Measurements from ENCODE around the gene GDA.

Gene GDA

DNA sequence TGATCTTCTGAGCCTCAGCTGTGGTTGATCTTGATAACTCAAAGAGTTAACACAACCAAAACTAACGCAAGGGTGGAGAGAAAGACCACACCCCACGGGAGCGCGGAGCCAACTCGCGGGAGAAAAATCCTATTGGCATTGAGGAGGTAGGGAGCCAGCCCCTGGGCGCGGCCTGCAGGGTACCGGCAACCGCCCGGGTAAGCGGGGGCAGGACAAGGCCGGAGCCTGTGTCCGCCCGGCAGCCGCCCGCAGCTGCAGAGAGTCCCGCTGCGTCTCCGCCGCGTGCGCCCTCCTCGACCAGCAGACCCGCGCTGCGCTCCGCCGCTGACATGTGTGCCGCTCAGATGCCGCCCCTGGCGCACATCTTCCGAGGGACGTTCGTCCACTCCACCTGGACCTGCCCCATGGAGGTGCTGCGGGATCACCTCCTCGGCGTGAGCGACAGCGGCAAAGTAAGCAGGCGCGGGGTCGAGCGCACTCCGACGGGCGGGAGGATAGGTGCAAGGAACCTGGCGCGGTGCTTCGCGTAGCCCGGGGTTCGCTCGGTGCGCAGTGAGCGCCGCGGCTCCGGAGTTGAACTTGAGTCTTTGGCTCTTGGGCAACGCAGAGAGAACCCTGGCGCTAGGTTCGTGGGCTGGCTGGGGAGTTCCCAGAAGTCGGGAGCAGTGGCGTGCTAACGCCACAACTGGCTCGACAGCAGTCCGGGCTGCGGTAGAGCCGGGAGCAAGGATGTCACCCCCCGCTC lies at the start of gene GDA:
Gene GDA, plus strand, starts transcription at position 210 of the 745 bp plus-strand sequence. Its CDS starts 120 bp downstream, at position 330.
- TF ChIP-seq POLR2A (IDR thresholded peaks at IDR 0.05; ENCODE audit: low read length) (no peak), GATA1 (IDR thresholded peaks at IDR 0.05; ENCODE audit: low read depth, low read length) (no peak)
- no peak for DNase-seq

GRCh38 chr9:72102520-72102919 lies 46.7 kb upstream of the GDA start:
- no peak for DNase-seq
- TF ChIP-seq GATA1 (IDR thresholded peaks at IDR 0.05; ENCODE audit: low read depth, low read length), result no peak
- TF ChIP-seq POLR2A (IDR thresholded peaks at IDR 0.05; ENCODE audit: low read length), result no peak

GRCh38 chr9:72113056-72113455 lies 36.2 kb upstream of the GDA start:
- no peak for DNase-seq
- TF ChIP-seq POLR2A (IDR thresholded peaks at IDR 0.05; ENCODE audit: low read length), result no peak
- no peak for TF ChIP-seq GATA1 (IDR thresholded peaks at IDR 0.05; ENCODE audit: low read depth, low read length)

DNA sequence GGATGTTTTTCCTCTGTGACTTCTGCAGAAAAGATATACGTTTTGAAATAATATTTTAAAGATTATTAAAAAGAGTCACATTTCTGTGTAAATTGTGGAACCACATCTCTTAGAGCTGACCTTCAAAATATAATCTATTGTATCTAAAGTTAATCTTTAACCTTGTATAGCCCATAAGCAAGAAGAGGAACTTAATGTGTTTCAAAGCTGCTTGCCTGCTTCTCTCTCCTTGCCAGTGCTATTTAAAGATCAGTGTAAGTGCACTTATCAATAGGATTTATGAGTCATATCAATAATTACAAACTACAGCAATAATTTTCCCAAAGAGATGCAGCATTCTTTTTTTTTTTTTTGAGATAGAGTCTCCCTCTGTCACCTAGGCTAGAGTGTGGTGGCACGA lies 29.4 kb upstream of the GDA start:
- no peak for TF ChIP-seq POLR2A (IDR thresholded peaks at IDR 0.05; ENCODE audit: low read length)
- no peak for TF ChIP-seq GATA1 (IDR thresholded peaks at IDR 0.05; ENCODE audit: low read depth, low read length)

DNA sequence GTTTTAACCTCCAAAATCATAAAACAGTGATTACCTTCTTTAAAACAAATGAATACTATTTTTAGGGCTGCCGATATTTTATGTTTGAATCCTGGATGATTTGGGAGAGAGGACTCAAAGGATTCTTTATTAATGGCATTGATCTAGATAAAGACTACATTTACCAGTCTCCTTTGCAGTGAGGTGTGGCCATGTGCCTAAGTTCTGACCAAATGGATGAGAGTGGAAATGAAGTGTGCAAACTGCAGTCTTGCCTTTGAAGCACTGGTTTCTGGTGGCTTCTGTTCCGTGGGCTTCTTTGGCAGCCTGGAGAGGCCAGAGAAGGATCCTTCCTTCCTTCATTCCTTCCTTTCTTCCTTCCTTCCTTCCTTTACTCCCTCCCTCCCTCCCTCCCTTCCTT lies 24.3 kb upstream of the GDA start:
- TF ChIP-seq POLR2A (IDR thresholded peaks at IDR 0.05; ENCODE audit: low read length) (no peak), GATA1 (IDR thresholded peaks at IDR 0.05; ENCODE audit: low read depth, low read length) (no peak)
- no peak for DNase-seq

More for the DNA sequence above, 29.4 kb upstream of the GDA start:
- no peak for DNase-seq

- no peak for DNase-seq
- TF ChIP-seq GATA1 (IDR thresholded peaks at IDR 0.05; ENCODE audit: low read depth, low read length), result no peak
- no peak for TF ChIP-seq POLR2A (IDR thresholded peaks at IDR 0.05; ENCODE audit: low read length)
Observed at GRCh38 chr9:72127753-72128152, 21.5 kb upstream of the GDA start.

DNA sequence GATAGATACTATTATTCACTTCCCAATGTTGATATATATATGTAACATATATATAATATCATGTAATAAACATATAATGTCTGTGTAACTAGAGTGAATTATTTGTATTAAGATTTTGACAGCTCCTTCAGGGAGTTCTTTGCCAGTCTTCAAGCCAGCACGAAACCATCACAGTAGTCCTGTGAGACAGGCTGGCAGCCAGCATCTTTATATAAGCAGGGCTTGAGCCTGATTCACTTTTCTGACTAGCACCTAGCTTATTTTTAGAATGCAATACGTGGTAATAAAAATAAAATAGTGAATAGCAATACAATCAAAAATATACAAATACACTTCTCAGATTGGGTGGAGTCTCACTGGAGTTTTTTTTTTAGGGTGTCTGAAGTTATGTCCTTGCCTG lies 20.7 kb upstream of the GDA start:
- TF ChIP-seq POLR2A (IDR thresholded peaks at IDR 0.05; ENCODE audit: low read length), result no peak
- TF ChIP-seq GATA1 (IDR thresholded peaks at IDR 0.05; ENCODE audit: low read depth, low read length), result no peak
- DNase-seq, result no peak

DNA sequence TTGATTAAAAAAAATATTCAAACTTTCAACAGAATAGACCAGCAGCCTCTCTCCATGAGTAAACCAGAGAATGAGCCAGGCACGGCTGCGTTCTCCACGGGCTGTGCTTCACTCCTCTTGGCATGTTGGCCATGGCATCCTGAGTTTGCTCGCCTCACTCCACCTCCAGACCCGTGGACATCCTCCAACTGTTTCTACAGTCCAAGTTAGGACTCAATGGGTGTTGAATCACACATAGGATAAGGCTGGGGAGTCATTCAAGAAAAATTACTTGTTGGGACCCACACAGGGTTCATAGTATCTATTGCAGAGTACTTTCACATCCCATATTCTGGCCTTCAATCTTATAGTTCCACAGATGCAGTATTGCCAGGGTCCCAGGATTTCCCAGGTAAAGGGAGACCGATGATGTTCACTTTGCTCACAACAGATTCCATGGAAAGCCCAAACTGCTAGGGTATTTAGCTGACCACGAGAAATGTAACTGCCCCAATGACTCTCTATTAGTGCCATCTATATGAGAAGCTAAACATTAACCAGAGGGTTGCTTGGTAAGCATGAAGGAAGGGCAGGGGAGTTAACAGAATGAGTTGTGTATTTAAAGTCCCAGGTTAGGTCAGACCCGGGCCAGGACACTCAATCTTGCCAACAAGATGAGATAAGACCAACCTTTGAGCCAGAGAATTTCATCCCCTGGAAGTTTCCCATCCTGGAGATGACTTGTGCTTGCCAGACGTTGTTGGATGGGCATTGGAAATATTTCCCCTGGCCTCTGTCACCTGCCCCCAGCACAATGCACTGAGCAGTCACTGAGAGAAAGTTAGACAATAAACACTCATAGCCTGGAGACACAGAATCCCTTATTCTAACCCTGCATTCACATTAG lies 19.7 kb upstream of the GDA start:
- DNase-seq, result no peak
- TF ChIP-seq POLR2A (IDR thresholded peaks at IDR 0.05; ENCODE audit: low read length) (no peak), GATA1 (IDR thresholded peaks at IDR 0.05; ENCODE audit: low read depth, low read length) (no peak)

DNA sequence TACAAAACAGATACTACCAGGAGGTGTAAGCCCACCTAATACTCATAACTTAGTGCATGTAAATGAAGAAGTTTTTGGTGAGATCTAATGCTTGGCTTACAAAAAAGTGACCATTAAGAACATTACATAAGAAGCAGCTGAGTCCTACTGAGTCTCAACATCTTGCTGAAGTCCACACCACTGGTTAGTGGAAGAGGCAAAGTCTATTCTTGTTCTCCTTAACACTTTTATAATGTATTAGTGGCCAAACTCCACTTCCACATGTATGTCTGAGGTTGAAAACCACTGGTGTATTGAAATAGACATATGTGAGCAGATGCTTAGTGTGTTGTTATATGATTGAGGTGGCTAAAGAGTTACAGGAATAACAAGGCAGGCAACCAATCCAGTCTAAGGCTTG lies 18.9 kb upstream of the GDA start:
- TF ChIP-seq GATA1 (IDR thresholded peaks at IDR 0.05; ENCODE audit: low read depth, low read length) (no peak), POLR2A (IDR thresholded peaks at IDR 0.05; ENCODE audit: low read length) (no peak)
- no peak for DNase-seq

GRCh38 chr9:72131206-72131605 lies 18.0 kb upstream of the GDA start:
- DNase-seq, result no peak
- TF ChIP-seq GATA1 (IDR thresholded peaks at IDR 0.05; ENCODE audit: low read depth, low read length) (no peak), POLR2A (IDR thresholded peaks at IDR 0.05; ENCODE audit: low read length) (no peak)

GRCh38 chr9:72132052-72132451 lies 17.2 kb upstream of the GDA start:
- no peak for TF ChIP-seq POLR2A (IDR thresholded peaks at IDR 0.05; ENCODE audit: low read length)
- TF ChIP-seq GATA1 (IDR thresholded peaks at IDR 0.05; ENCODE audit: low read depth, low read length), result no peak
- DNase-seq, result no peak

GRCh38 chr9:72133365-72134035 lies 15.7 kb upstream of the GDA start:
- DNase-seq, result no peak
- TF ChIP-seq POLR2A (IDR thresholded peaks at IDR 0.05; ENCODE audit: low read length) (no peak), GATA1 (IDR thresholded peaks at IDR 0.05; ENCODE audit: low read depth, low read length) (no peak)

DNA sequence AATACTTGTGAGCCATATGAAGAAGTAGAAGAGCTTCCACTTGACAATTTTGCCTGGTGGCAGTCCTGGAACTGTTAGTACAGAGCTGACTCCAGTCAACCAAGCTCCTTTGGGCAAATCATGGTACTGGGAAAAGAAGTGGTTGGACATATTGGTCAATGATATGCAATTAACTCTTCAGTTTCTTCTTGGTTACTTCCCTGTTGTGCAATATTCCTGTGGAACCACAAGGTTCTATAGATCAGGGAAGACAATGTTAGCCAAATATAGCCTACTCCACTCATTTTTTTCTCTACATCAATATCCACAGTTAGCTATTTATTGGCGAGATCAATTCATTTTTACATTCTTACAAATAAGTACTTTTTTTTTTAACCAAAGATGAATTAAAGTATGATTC lies 14.4 kb upstream of the GDA start:
- TF ChIP-seq POLR2A (IDR thresholded peaks at IDR 0.05; ENCODE audit: low read length), result no peak
- no peak for TF ChIP-seq GATA1 (IDR thresholded peaks at IDR 0.05; ENCODE audit: low read depth, low read length)

More for the DNA sequence above, 14.4 kb upstream of the GDA start:
- no peak for DNase-seq

Data from erythroblast (primary cell).